HL-60 (cell line): ENCODE data around the gene PCYT1A.

Experiments used
- DNase-seq, 2 experiments: peaks; one replicate each; pipeline ENCODE4 v3.0.0-alpha.2; 2010 to 2020; ENCODE audit warnings: low read depth in 1 of 2, low spot score in 1 of 2
- H3K27ac ChIP-seq: fragments of 250-450 bp; sonication (Bioruptor Pico); replicated peaks from 2 replicates; pipeline ENCODE4 v1.5.1; 2020; ENCODE audit warnings: mild to moderate bottlenecking, moderate library complexity
- H3K27me3 ChIP-seq: fragments of 250-450 bp; sonication (Bioruptor Pico); 2 replicates; pipeline ENCODE4 v1.5.1; 2021; ENCODE audit warnings: mild to moderate bottlenecking, moderate library complexity; ENCODE audit not compliant: insufficient read depth, poor library complexity, severe bottlenecking
- H3K4me3 ChIP-seq: replicated peaks from 2 replicates; pipeline ENCODE4 v1.5.1; 2011; ENCODE audit warnings: mild to moderate bottlenecking, control low read depth, low read length; ENCODE audit not compliant: insufficient read depth
- GABPA ChIP-seq: IDR thresholded peaks from 2 replicates; pipeline ENCODE4 v1.6.1; 2012; ENCODE audit warnings: low read depth
- POLR2AphosphoS5 ChIP-seq: IDR thresholded peaks from 2 replicates; pipeline ENCODE4 v1.6.1; 2012; ENCODE audit warnings: low read depth
- SPI1 ChIP-seq: IDR thresholded peaks from 2 replicates; pipeline ENCODE4 v1.6.1; 2012; ENCODE audit warnings: low read depth, mild to moderate bottlenecking, borderline replicate concordance
- TF ChIP-seq, protein P1 (sequence below): IDR thresholded peaks from one replicate; pipeline ENCODE4 v1.5.1; 2011; ENCODE audit warnings: low read length, control low read depth, inconsistent platforms; ENCODE audit not compliant: insufficient read depth
- TF ChIP-seq, protein P2 (sequence below): IDR thresholded peaks from 2 replicates; pipeline ENCODE4 v1.6.1; 2012; ENCODE audit warnings: low read depth; ENCODE audit not compliant: insufficient replicate concordance

Gene PCYT1A

DNA sequence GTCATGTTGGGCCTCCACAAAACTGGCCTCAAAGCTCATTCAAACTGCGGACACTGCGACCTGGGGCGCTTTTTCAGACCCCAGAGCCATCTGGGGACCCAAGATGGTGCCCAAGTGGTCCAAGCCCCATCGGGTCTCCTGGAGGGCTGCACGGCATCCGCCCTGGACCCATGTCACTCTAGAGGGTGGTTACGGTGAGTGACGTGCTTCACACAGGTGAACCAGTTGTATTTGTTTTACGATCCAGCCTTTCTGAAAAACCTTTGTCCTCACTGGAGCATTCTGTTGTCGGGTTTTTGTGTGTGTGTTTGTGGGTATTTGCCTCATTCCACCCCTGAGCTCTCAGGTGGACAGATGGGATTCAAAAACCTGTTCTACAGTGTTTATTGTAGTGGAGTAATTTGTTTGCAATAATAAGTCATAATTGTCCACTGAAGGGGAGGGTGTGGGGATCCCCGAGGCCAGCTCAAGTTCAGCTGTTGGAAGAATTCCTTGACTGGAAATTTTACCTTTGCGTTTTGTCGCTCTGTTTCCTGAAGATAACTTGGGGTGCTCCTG lies 69.3 kb downstream of the PCYT1A start:
- Histone ChIP-seq H3K27ac (peak overlapping the region; percentile 96), H3K4me3 (no peak overlapping the region), H3K27me3 (no peaks in the 10 kb centered on the region)
- TF ChIP-seq GABPA (no peak), SPI1 (no peak)
- TF ChIP-seq, protein P1, sequence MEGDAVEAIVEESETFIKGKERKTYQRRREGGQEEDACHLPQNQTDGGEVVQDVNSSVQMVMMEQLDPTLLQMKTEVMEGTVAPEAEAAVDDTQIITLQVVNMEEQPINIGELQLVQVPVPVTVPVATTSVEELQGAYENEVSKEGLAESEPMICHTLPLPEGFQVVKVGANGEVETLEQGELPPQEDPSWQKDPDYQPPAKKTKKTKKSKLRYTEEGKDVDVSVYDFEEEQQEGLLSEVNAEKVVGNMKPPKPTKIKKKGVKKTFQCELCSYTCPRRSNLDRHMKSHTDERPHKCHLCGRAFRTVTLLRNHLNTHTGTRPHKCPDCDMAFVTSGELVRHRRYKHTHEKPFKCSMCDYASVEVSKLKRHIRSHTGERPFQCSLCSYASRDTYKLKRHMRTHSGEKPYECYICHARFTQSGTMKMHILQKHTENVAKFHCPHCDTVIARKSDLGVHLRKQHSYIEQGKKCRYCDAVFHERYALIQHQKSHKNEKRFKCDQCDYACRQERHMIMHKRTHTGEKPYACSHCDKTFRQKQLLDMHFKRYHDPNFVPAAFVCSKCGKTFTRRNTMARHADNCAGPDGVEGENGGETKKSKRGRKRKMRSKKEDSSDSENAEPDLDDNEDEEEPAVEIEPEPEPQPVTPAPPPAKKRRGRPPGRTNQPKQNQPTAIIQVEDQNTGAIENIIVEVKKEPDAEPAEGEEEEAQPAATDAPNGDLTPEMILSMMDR = no peak
- no peak for DNase-seq

- TF ChIP-seq SPI1 = no peak
- no peak for TF ChIP-seq POLR2AphosphoS5
- TF ChIP-seq, protein P2, sequence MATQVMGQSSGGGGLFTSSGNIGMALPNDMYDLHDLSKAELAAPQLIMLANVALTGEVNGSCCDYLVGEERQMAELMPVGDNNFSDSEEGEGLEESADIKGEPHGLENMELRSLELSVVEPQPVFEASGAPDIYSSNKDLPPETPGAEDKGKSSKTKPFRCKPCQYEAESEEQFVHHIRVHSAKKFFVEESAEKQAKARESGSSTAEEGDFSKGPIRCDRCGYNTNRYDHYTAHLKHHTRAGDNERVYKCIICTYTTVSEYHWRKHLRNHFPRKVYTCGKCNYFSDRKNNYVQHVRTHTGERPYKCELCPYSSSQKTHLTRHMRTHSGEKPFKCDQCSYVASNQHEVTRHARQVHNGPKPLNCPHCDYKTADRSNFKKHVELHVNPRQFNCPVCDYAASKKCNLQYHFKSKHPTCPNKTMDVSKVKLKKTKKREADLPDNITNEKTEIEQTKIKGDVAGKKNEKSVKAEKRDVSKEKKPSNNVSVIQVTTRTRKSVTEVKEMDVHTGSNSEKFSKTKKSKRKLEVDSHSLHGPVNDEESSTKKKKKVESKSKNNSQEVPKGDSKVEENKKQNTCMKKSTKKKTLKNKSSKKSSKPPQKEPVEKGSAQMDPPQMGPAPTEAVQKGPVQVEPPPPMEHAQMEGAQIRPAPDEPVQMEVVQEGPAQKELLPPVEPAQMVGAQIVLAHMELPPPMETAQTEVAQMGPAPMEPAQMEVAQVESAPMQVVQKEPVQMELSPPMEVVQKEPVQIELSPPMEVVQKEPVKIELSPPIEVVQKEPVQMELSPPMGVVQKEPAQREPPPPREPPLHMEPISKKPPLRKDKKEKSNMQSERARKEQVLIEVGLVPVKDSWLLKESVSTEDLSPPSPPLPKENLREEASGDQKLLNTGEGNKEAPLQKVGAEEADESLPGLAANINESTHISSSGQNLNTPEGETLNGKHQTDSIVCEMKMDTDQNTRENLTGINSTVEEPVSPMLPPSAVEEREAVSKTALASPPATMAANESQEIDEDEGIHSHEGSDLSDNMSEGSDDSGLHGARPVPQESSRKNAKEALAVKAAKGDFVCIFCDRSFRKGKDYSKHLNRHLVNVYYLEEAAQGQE = no peak
- TF ChIP-seq, protein P1 = no peak
- TF ChIP-seq GABPA = no peak
- DNase-seq = no peak
- no peak overlapping the region for H3K4me3 ChIP-seq
- H3K27ac ChIP-seq = peak overlapping the region; percentile 96; the same call in 1 of the 2 replicates
- H3K27me3 ChIP-seq = no peaks in the 10 kb centered on the region
Measured at GRCh38 chr3:196217307-196218154, 70.0 kb downstream of the PCYT1A start.

DNA sequence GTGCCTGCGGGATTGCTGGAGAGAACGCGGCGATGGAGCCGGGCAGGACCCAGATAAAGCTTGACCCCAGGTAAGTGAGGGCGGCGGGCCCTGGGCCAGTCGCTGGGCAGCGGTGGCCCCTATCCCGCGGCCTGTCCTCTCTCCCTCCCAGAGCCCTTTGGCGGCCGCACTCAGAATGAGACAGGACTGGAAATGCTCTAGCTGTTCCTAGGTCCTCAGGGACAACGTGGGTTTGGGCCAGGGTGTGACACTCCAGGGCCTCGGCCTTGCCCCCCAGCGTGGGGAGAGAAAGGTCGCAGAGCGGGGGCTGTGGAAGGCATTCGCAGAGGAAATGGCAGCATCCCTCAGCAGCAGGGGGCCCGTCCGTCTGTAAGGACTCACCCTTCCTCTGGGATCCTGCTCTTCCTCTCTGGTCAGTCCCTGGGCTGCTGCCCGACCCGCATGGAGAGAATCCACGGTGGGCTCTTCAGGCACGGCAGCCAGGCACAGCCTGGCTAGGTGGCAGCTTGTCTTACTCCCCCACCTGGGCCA lies 70.8 kb downstream of the PCYT1A start:
- TF ChIP-seq, protein P2 = no peak
- TF ChIP-seq POLR2AphosphoS5 (no peak), SPI1 (no peak), GABPA (no peak)
- TF ChIP-seq, protein P1 = no peak
- no peak overlapping the region for H3K27ac ChIP-seq
- no peak overlapping the region for H3K4me3 ChIP-seq
- H3K27me3 ChIP-seq = no peaks in the 10 kb centered on the region
- no peak for DNase-seq
